WTC11 (cell line): Measurements from ENCODE around the gene CENPF. TPM values are rescaled to one million over a fixed set of nuclear protein-coding genes. Genes with fewer than 3 reads are reported as not detected.

Experiments used
- ATAC-seq: fragments of 200-7000 bp; cut with Tn5 transposase; 2 replicates; pipeline ENCODE4 v1.10.0; 2021; ENCODE audit warnings: mild to moderate bottlenecking, moderate library complexity
- CTCF ChIA-PET: fragments of 300-600 bp; sonication (Branson Sonifier 250); formaldehyde crosslinking; loops from one replicate; lab custom pipeline; 2021; ENCODE audit warnings: antibody characterized with exemption; lab: Charles Lee
- POLR2A ChIA-PET: fragments of 350-600 bp; sonication (Branson Sonifier 250); formaldehyde crosslinking; loops from one replicate; lab custom pipeline; 2021; ENCODE audit warnings: antibody characterized with exemption; lab: Charles Lee
- DNase-seq: peaks from one replicate; pipeline ENCODE4 v3.0.0; 2021; ENCODE audit warnings: low spot score
- H3K27ac Mint-ChIP-seq: 2 replicates; pipeline ENCODE4 v1.8.0; 2021; ENCODE audit warnings: mixed read lengths
- H3K27me3 Mint-ChIP-seq: 2 replicates; pipeline ENCODE4 v1.8.0; 2021; ENCODE audit warnings: low read depth, mild to moderate bottlenecking, moderate library complexity, mixed read lengths
- H3K36me3 Mint-ChIP-seq: 2 replicates; pipeline ENCODE4 v1.8.0; 2021; ENCODE audit warnings: mixed read lengths
- H3K4me1 Mint-ChIP-seq: 2 replicates; pipeline ENCODE4 v1.8.0; 2022; ENCODE audit warnings: mixed read lengths
- H3K4me3 Mint-ChIP-seq: 2 replicates; pipeline ENCODE4 v1.8.0; 2021; ENCODE audit warnings: mild to moderate bottlenecking, moderate library complexity, mixed read lengths
- H3K9me3 Mint-ChIP-seq: 2 replicates; pipeline ENCODE4 v1.8.0; 2021; ENCODE audit warnings: mixed read lengths
- FOXK1 ChIP-seq: sonication (generic); formaldehyde crosslinking; IDR thresholded peaks from 2 replicates; pipeline ENCODE4 v1.8.0; 2022; ENCODE audit warnings: mild to moderate bottlenecking, moderate library complexity, missing genetic modification reagents
- MXD4 ChIP-seq: fragments of 250-450 bp; sonication (Bioruptor Pico); IDR thresholded peaks from 2 replicates; pipeline ENCODE4 v1.8.0; 2021; ENCODE audit warnings: mild to moderate bottlenecking, moderate library complexity, borderline replicate concordance
- NFYB ChIP-seq: sonication (generic); formaldehyde crosslinking; conservative IDR thresholded peaks from 2 replicates; pipeline ENCODE4 v1.8.0; 2022; ENCODE audit warnings: low read depth, missing genetic modification reagents
- NR1H2 ChIP-seq: sonication (generic); formaldehyde crosslinking; IDR thresholded peaks from 2 replicates; pipeline ENCODE4 v1.9.0; 2021; ENCODE audit warnings: mild to moderate bottlenecking, moderate library complexity, missing genetic modification reagents
- RELA ChIP-seq: sonication (generic); formaldehyde crosslinking; IDR thresholded peaks from 2 replicates; pipeline ENCODE4 v1.8.1; 2022; ENCODE audit warnings: missing genetic modification reagents, mild to moderate bottlenecking, borderline replicate concordance
- ZNF121 ChIP-seq: sonication (generic); formaldehyde crosslinking; IDR thresholded peaks from 2 replicates; pipeline ENCODE4 v1.8.0; 2023; ENCODE audit warnings: missing genetic modification reagents
- ZNF138 ChIP-seq: sonication (generic); formaldehyde crosslinking; conservative IDR thresholded peaks from 2 replicates; pipeline ENCODE4 v1.8.1; 2022; ENCODE audit warnings: mild to moderate bottlenecking, moderate library complexity, missing genetic modification reagents
- ZNF219 ChIP-seq: sonication (generic); formaldehyde crosslinking; IDR thresholded peaks from 2 replicates; pipeline ENCODE4 v1.8.0; 2023; ENCODE audit warnings: missing genetic modification reagents, mild to moderate bottlenecking, borderline replicate concordance
- total RNA-seq: library from RNA; stranded (reverse); gene quantifications from 3 replicates; pipeline ENCODE4 v1.2.3, GENCODE V29; 2021
- TF ChIP-seq, protein P1 (sequence below): fragments of 250-450 bp; sonication (Bioruptor Pico); IDR thresholded peaks from 2 replicates; pipeline ENCODE4 v1.8.0; 2021; ENCODE audit warnings: mild to moderate bottlenecking
- TF ChIP-seq, protein P2 (sequence below): fragments of 250-450 bp; sonication (Bioruptor Pico); IDR thresholded peaks from 2 replicates; pipeline ENCODE4 v1.9.0; 2021; ENCODE audit warnings: moderate library complexity, mild to moderate bottlenecking, inconsistent platforms, borderline replicate concordance
- TF ChIP-seq, protein P3 (sequence below): sonication (generic); formaldehyde crosslinking; IDR thresholded peaks from 2 replicates; pipeline ENCODE4 v1.8.0; 2022; ENCODE audit warnings: mild to moderate bottlenecking, missing genetic modification reagents
- TF ChIP-seq, protein P4 (sequence below): fragments of 200-600 bp; IDR thresholded peaks from 2 replicates; pipeline ENCODE4 v1.8.0; 2022; ENCODE audit warnings: antibody characterized with exemption
- TF ChIP-seq, protein P5 (sequence below): sonication (generic); formaldehyde crosslinking; IDR thresholded peaks from 2 replicates; pipeline ENCODE4 v1.8.0; 2022; ENCODE audit warnings: mild to moderate bottlenecking, missing genetic modification reagents
- TF ChIP-seq, protein P6 (sequence below): sonication (generic); formaldehyde crosslinking; IDR thresholded peaks from 2 replicates; pipeline ENCODE4 v1.8.0; 2022; ENCODE audit warnings: mild to moderate bottlenecking, missing genetic modification reagents
- TF ChIP-seq, protein P7 (sequence below): sonication (generic); formaldehyde crosslinking; IDR thresholded peaks from 2 replicates; pipeline ENCODE4 v1.8.1; 2023; ENCODE audit warnings: mild to moderate bottlenecking, missing genetic modification reagents
- TF ChIP-seq, protein P8 (sequence below): sonication (generic); formaldehyde crosslinking; IDR thresholded peaks from 2 replicates; pipeline ENCODE4 v1.8.1; 2023; ENCODE audit warnings: mild to moderate bottlenecking, missing genetic modification reagents, moderate library complexity

CENPF gene
- total RNA-seq, 1 experiment from 2014 or later: 166 TPM

DNA sequence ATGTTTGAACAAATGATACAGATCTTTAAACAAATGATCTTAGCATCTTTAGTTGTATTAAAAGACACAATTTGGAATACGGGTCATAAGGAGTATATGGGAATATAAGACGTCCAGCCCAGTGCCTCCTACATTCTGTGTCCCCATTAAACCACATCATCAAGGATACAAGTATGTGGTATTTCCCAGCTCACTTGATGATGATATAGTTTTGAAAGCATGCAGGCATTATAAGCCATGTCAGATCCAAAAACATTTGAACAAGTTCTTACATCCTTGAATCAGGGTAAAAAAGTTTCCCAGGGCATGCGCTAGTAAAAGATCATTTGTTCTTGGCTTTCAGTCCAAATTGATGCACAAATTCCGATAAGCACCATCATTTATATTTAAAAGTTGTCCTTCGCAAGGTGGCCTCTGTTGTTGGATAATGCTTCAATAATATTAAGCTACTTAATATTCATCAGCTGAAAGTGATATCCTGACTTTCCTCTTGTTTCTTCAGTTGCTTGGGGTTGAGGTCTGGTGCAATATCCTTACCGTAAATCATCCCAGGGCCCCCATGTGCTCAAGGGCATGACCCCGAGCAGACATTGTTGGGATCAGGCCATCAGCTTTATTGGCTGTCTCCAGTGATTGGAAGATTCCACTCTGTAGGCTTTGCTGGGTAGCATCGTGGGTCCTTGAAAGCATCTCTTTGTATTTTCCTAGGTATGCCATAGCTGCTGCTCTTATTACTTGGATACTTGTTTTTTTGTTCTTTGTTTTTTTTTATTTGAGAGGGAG lies 61.8 kb downstream of the CENPF start (continued):
- TF ChIP-seq, protein P1, sequence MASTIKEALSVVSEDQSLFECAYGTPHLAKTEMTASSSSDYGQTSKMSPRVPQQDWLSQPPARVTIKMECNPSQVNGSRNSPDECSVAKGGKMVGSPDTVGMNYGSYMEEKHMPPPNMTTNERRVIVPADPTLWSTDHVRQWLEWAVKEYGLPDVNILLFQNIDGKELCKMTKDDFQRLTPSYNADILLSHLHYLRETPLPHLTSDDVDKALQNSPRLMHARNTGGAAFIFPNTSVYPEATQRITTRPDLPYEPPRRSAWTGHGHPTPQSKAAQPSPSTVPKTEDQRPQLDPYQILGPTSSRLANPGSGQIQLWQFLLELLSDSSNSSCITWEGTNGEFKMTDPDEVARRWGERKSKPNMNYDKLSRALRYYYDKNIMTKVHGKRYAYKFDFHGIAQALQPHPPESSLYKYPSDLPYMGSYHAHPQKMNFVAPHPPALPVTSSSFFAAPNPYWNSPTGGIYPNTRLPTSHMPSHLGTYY (CRISPR knock-in tag): no peak
- TF ChIP-seq, all 79 proteins: peak for 0

DNA sequence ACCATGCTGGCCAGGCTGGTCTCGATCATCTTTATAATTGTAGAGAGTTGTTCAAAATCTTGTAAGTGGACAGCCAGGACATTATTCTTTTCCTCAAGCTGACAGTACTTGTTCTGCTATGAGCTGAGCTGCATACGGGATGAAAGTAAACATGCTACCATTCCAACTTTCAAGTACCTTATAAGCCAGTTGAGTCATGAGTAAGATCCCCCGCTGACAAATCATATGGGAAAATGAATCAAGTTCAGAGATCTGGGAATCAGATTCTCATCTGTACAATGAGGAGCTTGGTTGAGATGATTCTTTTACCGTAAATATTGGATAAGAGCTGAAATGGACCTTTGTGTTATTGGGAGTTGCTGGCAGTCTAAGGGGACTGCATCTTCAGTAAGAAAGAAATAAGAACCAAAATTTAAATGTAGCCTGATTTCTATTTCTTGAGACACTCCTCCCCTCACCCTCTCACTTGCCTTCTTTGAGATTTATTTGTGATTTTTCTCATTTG lies 62.7 kb downstream of the CENPF start:
- CTCF ChIA-PET: interaction anchor here (1.1 kb wide), 1 partner anchor 861 kb away, joined by 3 read pairs; no protein-coding TSS in a partner anchor
- Mint-ChIP-seq H3K9me3 (no peaks in the 10 kb centered on the region), H3K36me3 (peaks cover 79% of the 10 kb centered on the region), H3K4me3 (no peak overlapping the region), H3K27ac (no peak overlapping the region), H3K27me3 (no peaks in the 10 kb centered on the region)
- DNase-seq: no peak
- TF ChIP-seq RELA (CRISPR knock-in tag) (no peak), ZNF219 (no peak), FOXK1 (CRISPR knock-in tag) (no peak), ZNF138 (no peak), NR1H2 (CRISPR knock-in tag) (no peak), MXD4 (CRISPR knock-in tag) (no peak), ZNF121 (CRISPR knock-in tag) (no peak), NFYB (no peak)
- TF ChIP-seq, protein P2, sequence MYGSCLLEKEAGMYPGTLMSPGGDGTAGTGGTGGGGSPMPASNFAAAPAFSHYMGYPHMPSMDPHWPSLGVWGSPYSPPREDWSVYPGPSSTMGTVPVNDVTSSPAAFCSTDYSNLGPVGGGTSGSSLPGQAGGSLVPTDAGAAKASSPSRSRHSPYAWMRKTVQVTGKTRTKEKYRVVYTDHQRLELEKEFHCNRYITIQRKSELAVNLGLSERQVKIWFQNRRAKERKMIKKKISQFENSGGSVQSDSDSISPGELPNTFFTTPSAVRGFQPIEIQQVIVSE (CRISPR knock-in tag): no peak
- TF ChIP-seq, protein P3, sequence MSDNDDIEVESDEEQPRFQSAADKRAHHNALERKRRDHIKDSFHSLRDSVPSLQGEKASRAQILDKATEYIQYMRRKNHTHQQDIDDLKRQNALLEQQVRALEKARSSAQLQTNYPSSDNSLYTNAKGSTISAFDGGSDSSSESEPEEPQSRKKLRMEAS (CRISPR knock-in tag): no peak
- TF ChIP-seq, protein P4, sequence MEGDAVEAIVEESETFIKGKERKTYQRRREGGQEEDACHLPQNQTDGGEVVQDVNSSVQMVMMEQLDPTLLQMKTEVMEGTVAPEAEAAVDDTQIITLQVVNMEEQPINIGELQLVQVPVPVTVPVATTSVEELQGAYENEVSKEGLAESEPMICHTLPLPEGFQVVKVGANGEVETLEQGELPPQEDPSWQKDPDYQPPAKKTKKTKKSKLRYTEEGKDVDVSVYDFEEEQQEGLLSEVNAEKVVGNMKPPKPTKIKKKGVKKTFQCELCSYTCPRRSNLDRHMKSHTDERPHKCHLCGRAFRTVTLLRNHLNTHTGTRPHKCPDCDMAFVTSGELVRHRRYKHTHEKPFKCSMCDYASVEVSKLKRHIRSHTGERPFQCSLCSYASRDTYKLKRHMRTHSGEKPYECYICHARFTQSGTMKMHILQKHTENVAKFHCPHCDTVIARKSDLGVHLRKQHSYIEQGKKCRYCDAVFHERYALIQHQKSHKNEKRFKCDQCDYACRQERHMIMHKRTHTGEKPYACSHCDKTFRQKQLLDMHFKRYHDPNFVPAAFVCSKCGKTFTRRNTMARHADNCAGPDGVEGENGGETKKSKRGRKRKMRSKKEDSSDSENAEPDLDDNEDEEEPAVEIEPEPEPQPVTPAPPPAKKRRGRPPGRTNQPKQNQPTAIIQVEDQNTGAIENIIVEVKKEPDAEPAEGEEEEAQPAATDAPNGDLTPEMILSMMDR: no peak
- TF ChIP-seq, protein P5, sequence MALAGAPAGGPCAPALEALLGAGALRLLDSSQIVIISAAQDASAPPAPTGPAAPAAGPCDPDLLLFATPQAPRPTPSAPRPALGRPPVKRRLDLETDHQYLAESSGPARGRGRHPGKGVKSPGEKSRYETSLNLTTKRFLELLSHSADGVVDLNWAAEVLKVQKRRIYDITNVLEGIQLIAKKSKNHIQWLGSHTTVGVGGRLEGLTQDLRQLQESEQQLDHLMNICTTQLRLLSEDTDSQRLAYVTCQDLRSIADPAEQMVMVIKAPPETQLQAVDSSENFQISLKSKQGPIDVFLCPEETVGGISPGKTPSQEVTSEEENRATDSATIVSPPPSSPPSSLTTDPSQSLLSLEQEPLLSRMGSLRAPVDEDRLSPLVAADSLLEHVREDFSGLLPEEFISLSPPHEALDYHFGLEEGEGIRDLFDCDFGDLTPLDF (CRISPR knock-in tag): no peak
- TF ChIP-seq, protein P6, sequence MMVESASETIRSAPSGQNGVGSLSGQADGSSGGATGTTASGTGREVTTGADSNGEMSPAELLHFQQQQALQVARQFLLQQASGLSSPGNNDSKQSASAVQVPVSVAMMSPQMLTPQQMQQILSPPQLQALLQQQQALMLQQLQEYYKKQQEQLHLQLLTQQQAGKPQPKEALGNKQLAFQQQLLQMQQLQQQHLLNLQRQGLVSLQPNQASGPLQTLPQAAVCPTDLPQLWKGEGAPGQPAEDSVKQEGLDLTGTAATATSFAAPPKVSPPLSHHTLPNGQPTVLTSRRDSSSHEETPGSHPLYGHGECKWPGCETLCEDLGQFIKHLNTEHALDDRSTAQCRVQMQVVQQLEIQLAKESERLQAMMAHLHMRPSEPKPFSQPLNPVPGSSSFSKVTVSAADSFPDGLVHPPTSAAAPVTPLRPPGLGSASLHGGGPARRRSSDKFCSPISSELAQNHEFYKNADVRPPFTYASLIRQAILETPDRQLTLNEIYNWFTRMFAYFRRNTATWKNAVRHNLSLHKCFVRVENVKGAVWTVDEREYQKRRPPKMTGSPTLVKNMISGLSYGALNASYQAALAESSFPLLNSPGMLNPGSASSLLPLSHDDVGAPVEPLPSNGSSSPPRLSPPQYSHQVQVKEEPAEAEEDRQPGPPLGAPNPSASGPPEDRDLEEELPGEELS: no peak
- TF ChIP-seq, protein P7, sequence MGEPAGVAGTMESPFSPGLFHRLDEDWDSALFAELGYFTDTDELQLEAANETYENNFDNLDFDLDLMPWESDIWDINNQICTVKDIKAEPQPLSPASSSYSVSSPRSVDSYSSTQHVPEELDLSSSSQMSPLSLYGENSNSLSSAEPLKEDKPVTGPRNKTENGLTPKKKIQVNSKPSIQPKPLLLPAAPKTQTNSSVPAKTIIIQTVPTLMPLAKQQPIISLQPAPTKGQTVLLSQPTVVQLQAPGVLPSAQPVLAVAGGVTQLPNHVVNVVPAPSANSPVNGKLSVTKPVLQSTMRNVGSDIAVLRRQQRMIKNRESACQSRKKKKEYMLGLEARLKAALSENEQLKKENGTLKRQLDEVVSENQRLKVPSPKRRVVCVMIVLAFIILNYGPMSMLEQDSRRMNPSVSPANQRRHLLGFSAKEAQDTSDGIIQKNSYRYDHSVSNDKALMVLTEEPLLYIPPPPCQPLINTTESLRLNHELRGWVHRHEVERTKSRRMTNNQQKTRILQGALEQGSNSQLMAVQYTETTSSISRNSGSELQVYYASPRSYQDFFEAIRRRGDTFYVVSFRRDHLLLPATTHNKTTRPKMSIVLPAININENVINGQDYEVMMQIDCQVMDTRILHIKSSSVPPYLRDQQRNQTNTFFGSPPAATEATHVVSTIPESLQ: no peak
- TF ChIP-seq, protein P8, sequence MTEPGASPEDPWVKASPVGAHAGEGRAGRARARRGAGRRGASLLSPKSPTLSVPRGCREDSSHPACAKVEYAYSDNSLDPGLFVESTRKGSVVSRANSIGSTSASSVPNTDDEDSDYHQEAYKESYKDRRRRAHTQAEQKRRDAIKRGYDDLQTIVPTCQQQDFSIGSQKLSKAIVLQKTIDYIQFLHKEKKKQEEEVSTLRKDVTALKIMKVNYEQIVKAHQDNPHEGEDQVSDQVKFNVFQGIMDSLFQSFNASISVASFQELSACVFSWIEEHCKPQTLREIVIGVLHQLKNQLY (CRISPR knock-in tag): no peak
- TF ChIP-seq, all 79 proteins: peak for 0
- POLR2A ChIA-PET: interaction anchor here (0.5 kb wide), 1 partner anchor 13 kb away, joined by 3 read pairs; no protein-coding TSS in a partner anchor
- no peaks in the 10 kb centered on the region for H3K4me1 Mint-ChIP-seq
- no peak for ATAC-seq
